CD1c-positive myeloid dendritic cell (primary cell): ENCODE data around the gene MET.

Experiments used
- DNase-seq: peaks from one replicate; pipeline ENCODE4 v3.0.0-alpha.2; 2016; ENCODE audit errors: extremely low spot score

The MET gene

DNA sequence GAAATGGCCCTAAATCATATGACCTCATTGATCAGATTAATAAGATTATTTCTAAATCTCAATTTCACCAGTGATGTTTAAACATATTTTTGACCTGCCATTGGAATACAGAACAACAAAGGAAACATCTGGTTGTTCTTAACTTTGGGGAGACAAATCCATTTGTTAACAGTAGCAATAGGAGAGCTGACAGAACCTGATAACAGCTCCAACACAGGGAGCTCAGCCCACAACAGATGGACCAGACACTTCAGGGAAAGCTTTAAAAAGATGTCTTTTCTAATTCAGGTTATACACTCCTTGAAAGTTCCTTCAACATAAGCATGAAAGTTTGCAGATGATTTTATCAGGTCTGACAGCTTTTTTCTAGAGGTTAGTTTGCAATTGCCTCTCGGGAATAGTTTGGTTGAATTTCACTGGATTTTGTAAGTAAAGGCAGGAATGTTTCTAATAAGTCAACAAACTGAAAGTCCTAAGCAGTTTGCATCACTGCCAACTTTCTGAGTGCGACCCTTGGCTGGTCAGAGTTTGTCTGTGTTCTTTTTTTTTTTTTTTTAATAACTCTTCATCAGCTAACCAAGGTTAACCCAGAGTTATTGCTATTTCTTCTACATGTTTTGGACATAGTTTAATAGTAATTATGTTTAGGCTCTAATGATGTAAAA lies 6.5 kb upstream of the MET start:
- no peak for DNase-seq

GRCh38 chr7:116669769-116670168 lies 2.2 kb upstream of the MET start:
- no peak for DNase-seq

DNA sequence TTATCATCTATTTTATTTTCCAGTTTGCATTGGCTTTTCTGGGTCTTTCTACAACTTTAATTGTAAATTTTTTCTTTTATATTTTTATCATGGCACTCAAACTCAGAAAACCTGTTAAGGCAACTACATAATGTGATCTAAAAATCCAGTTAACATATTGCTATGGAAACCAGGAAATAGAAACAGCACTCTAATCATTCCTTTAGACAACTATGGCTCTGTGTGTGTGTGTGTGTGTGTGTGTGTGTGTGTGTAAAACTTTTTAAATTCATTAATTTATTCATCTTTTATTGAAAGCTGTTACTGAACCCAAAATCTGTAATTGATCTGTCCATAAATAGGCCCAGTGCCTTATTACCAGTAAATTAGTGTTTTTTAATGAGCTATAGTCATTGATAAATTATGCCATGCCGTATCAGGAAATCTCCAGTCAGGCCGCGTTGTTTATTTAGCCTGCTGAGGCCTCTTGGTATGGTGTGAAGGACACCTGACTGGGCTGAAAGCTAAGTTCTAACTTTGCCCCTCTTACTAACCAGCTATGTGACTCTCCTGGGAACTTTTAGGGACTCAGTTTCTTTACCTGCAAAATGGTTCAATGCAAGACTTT lies 1.5 kb upstream of the MET start:
- DNase-seq: no peak

GRCh38 chr7:116671111-116671510 lies 885 bp upstream of the MET start:
- DNase-seq: no peak

GRCh38 chr7:116672596-116673456 lies 830 bp downstream of the MET start:
- DNase-seq: no peak

DNA sequence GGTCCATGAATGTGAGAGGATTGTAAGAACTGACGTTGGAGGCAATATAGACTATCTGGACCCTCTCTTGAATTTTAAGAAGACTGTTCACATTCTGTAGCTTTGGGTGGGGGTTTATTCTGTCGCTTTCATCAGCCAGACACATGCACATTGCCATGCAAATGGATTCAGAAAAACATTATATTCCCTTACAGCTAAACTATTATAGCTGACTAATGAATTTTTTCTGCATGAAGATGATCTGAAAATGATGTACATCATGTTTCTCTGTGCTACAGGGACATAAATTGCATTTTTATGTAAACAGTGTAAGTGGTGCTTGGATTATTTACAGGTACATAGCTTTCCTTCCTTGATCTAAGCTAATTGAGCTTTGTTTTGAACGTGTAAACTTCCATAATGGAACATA lies 1.5 kb downstream of the MET start:
- no peak for DNase-seq

GRCh38 chr7:116674508-116675173 lies 2.6 kb downstream of the MET start:
- DNase-seq: no peak

GRCh38 chr7:116675812-116676355 lies 3.9 kb downstream of the MET start:
- DNase-seq: no peak

- peak; percentile 40 for DNase-seq
Measured at GRCh38 chr7:116678780-116679179, 6.8 kb downstream of the MET start.

DNA sequence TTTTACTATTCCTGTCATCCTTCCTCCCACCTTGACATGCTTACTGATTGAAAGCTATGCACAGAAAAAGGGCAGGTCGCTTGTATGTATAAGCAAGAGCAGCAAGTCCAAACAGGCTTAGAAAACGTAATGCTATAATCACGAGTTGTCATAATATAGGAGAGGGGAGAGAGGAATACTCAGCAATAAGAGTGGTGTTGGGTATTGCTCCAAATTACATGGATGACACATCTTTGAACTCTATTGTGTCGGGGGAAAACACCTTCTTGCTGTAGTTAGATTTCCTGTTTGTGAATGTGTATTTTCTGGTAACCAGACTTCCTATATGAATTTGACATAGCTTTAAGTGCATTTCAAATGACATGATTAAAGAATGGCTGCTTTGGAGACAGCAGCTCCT lies 7.5 kb downstream of the MET start:
- DNase-seq: no peak

DNA sequence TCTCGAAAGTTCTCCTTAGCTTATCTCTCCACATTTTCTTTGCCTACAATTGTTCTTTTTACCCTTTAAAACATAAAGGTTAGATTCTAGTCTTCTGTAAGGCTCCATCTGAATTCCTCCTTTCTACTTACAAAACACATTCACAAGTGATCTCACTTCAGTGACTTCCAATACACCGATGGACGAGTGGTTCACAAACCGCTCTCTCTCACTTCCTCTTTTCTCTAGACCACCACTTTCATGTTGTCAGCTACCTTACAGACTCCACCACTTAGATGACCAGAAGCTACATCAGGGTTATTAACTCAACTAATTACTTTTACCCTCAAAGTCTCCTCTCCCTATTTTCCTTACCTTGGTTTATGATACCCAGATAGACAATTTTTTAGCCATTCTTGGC lies 11.8 kb downstream of the MET start:
- DNase-seq: no peak

- DNase-seq: no peak
Measured at GRCh38 chr7:116686033-116686432, 14.0 kb downstream of the MET start.

DNA sequence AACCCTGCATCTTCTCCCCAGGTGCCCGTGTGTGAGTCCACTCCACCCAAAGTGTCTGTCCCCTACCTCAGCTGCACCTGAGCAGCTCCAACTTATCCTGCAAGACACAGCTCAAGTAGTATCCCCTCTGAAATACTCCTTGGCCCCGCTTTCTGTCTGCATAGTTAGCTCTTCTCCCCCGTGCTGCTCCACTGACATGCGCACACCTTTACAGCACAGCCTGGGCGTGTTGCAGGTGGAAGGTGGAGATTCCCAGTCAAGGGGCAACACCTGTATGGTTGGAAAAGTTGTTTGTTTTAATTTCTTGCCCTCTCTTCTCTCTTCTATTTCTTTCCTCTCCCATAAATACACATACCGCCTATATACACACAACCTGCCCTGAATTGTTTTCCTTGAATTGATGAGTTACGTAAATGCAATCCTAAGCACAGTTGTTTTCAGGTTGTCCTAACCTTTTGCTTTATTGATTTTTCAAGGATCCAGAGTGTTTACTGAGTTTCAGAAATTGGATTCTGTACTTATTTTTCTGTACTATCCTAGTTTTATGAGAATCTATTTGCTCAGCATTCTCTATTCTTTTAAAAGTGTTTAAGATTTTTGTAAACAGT lies 14.9 kb downstream of the MET start:
- DNase-seq: no peak

DNA sequence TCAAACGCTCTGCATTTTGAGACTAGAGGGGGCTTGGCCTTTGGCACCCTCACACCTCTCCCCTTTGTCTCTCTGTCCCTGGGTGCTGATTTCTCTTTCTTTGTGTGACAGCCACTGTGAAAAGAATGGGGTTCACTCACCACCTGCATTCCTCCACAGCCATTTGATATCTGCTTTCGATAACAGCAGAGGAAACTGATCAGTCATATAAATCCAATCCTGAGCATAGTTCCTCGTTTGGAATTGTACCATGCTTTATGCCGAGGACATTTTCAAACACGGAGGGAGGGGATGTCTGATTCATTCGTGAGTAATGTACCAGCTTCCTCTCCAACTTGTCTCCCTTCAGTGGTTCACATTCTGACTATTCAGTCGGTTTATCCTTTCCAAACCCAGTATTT lies 15.8 kb downstream of the MET start:
- DNase-seq: peak; percentile 14

GRCh38 chr7:116689790-116690259 lies 17.8 kb downstream of the MET start:
- DNase-seq: no peak

GRCh38 chr7:116691664-116692063 lies 19.7 kb downstream of the MET start:
- DNase-seq: no peak

GRCh38 chr7:116692401-116693308 lies 20.7 kb downstream of the MET start:
- DNase-seq: peak; percentile 62

DNA sequence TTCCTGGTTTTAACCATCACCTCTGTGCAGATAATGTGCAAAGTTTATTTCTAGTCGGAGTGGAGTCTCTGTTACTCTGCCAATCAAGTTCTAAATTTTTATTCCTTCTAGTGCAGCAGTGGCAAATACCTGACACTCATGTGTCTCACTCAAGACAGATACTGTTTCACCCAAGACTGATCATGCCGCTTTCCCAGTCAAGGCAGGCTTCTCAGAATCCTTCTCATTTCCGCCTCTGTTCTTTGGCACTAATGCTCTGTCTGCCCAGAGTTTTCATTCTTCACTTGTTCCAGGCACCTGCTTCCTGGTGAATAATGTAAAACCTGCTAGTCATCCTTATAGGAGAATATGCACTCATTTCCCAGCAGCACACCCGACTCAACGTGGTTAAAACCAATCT lies 24.7 kb downstream of the MET start:
- no peak for DNase-seq

- no peak for DNase-seq
Measured at GRCh38 chr7:116697152-116697551, 25.2 kb downstream of the MET start.

DNA sequence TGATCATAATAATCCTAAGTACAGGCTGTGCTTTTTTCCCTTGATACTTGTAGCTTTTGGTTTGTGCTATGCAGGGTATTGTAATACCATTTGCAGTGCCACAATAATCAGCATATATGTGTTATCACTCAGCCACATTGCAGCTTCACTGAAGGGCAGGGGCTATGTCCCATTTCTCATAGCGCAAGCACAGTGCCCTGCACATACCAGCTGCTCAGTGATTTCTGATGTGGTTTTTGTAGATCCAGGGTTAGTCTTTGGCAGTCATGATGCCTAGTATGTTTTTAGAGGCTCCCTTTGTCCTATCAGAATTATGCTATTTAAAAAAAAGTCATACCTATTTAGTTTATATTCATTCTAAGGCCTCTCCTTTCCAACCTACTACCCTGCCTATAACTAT lies 25.8 kb downstream of the MET start:
- DNase-seq: no peak
